Cortex of kidney (tissue), 1 donor: ENCODE measurements around the gene PPIL4.

Experiments used
- DNase-seq: peaks from one replicate; lab custom pipeline; 2025; lab: John Stamatoyannopoulos, UW

Gene PPIL4

DNA sequence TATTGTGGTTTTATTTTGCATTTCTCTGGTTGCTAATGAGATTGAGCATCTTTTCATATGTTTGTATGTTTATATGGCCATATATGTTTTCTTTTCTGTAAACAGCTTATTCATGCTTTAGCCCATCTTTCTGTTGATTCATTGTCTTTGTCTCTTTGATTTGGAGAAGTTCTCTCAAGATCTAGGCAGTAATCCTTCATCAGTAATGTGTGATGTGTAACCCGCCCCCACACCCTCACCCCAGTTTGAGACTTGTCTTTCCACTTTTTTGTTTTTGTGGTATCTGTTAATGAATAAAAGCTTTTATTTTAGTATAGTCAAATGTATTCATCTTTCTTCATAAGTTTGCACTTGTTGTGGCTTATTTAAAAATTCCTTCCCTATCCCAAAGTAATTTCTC, 87.0 kb downstream of the PPIL4 start:
- DNase-seq = no peak

DNA sequence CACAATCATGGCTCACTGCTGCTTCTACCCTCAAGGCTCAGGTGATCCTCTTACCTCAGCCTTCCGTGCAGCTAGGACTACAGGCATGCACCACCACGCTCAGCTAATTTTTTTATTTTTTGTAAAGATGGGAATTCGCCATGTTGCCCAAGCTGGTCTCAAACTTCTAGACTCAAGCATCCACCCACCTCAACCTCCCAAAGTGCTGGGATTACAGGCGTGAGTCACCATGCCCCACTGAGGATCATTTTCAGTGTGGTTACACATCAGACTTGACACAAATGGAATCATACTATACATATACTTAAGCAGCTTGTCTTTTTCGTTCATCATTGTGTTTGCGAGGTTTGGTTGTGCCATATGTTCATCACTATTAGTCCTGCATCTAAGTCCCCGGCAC, 87.6 kb downstream of the PPIL4 start:
- DNase-seq = no peak

DNA sequence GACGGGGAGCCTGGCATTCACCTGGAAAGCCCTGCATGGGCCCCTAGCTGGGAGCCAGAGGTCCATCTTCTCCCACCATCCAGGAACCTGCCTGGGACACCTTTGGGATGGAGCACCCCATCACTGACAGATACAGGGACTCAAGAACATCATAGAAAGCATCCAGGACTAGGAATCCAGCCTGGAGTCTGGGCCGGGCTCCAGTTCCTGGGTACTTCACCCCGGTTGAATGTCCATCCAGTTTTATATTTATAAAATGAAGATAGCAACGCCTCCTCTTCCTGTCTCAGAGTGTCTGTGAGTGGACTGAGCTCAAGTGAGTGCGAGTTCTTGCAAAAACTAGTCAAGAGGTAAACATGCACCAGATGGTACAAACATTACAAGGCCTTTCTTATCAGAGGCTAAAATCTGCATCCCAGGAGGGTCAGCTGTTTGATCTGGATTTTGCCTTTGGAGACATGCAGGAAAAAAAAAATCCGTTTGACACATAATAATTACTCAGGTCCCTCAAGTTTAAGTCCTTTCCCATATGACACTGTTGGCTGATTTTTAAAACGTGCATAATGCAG, 88.4 kb downstream of the PPIL4 start:
- DNase-seq = no peak

DNA sequence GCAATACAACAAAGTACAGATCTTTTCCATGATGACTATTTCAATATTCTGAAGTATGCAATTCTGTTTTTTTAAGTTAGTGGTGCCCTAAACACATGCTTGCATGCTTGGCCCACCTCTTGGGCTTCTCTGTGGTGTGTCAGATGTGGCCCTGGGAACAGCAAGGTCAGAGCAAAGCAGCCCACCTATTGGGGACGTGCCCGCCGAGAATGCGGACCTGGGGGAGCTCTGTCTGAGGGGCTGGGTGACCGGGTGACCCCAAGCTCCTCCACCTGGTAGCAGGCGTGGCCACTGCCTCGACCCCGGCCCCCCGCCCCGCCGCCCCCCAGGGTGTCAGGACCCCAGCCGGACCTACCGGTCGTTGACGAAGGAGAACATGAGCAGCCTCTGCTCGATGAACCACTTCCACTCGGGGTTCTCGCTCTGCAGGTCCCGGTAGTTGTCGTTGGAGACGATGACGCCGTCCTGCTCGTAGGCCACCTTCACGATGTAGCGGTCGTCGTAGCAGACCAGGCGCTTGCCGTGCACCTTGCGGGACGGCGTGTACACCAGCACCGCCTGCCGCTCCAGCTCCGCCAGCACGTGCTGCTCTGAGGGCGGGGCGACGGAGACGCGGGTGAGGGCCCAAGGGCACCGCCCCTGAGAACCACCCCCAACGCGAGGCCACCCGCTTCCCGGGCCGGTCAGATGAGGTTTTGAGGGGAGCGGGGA, 89.4 kb downstream of the PPIL4 start:
- DNase-seq = no peak

DNA sequence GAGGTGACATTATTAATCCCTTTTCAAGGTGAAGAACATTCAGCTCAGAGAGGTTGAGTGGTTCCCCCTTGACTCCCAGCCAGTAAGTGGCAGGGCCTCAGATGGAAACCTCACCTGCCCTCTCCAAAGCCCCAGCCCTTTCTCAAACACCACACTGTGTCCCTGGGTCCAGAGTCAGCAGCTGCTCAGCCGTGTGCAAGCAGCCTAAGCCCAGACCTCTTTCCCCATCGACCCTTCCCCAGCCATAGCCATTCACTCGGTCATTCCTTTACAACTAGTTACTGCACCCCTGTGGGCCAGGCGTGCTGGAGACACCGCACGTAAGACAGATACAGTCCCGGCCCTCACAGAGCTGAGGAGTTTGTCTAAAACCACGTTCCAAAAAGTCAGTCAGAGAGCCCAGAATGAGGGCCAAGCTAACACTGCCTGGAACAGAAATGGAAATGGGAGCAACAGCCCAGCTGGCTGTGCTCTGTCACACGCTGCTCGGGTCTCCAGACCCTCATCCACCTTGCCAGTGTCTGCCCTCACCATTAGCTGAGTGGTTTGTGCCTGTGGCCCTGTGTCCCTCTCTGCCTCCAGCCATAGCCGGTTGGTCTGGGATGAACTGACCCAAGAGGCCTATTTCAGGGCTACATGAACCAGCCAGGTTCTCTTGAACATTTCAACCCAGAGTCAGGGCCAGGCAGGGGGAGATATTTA, 90.7 kb downstream of the PPIL4 start:
- DNase-seq = no peak
